Occipital lobe (tissue), 2 donors: ENCODE measurements around the gene RNF8. TPM values are rescaled to one million over a fixed set of nuclear protein-coding genes. Genes with fewer than 3 reads are reported as not detected.
"Not testable (repeated sequence)": the region's sequence is repeated elsewhere in the genome, so short reads cannot be mapped to it uniquely, and the experiment has no call there.

Experiments
- DNase-seq: peaks from one replicate; lab custom pipeline; 2025; lab: John Stamatoyannopoulos, UW
- total RNA-seq: library from RNA; depleted of rRNA; stranded (reverse); fragments of >200 nt; gene quantifications from one replicate; pipeline ENCODE4 v1.2.3, GENCODE V29; 2014

Gene RNF8, protein sequence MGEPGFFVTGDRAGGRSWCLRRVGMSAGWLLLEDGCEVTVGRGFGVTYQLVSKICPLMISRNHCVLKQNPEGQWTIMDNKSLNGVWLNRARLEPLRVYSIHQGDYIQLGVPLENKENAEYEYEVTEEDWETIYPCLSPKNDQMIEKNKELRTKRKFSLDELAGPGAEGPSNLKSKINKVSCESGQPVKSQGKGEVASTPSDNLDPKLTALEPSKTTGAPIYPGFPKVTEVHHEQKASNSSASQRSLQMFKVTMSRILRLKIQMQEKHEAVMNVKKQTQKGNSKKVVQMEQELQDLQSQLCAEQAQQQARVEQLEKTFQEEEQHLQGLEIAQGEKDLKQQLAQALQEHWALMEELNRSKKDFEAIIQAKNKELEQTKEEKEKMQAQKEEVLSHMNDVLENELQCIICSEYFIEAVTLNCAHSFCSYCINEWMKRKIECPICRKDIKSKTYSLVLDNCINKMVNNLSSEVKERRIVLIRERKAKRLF
- 27.1 TPM for total RNA-seq

DNA sequence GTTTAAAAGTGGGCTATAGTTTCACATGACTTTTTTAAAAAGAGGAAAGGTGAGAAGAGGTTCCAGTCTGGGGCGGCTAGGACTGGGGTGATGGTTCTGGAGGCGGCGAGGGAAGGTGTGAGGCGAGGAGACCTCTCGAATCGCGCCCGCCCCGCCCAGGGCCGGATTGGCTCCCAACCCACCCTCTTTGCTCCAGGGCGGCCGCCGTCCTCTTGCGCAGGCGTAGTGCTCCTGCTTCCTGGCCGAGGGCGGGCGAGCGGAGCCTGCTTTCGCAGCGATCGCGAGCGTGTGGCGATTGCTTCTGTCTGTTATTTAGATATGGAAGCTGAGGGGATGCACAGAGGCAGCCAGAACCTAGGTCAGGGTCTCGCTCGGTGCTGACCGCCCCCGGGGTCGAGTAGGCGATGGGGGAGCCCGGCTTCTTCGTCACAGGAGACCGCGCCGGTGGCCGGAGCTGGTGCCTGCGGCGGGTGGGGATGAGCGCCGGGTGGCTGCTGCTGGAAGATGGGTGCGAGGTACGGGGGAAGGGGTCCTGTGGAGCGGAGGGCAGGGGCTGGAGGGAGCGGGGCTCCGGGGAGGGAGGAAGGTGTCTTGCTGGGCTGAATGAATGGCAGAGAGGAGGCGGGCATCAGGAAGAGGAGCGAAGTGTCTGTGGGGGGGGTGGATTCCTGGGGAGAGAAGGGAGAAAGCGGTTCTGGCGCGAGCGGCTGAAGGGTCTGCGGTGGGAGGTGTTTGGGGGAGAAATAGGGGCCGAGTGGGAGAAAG is at the start of gene RNF8:
TSS of gene RNF8 (plus strand) at position 223 of the 765 bp plus-strand sequence. CDS start at position 405, 182 bp downstream.
- peak; percentile 79 for DNase-seq

DNA sequence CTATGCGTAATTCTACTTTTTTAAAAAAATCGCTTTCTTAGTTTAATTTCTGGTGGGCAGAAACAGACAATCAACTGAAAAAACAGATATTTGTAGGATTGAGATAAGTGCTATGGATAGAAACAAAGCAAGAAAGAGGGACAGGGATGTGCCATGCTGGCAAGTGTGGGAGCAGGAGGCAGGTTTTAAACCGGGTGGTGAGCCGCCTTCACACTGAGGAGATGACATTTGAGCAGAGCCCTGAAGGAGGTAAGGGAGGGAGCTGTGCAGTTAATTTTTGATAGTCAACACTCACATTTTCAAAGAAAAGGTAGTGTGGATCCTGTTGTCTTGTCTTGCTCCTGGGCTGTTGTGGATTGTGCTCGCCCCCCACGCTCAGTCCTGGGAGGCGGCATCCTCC is 49.0 kb upstream of the RNF8 start:
- DNase-seq: no peak

- no peak for DNase-seq
Observed at GRCh38 chr6:37305841-37306425, 47.9 kb upstream of the RNF8 start.

GRCh38 chr6:37306624-37307222 is 47.1 kb upstream of the RNF8 start:
- no peak for DNase-seq

GRCh38 chr6:37307484-37307883 is 46.3 kb upstream of the RNF8 start:
- not testable (repeated sequence) for DNase-seq

- DNase-seq: no peak
Observed at GRCh38 chr6:37308069-37308815, 45.5 kb upstream of the RNF8 start.

DNA sequence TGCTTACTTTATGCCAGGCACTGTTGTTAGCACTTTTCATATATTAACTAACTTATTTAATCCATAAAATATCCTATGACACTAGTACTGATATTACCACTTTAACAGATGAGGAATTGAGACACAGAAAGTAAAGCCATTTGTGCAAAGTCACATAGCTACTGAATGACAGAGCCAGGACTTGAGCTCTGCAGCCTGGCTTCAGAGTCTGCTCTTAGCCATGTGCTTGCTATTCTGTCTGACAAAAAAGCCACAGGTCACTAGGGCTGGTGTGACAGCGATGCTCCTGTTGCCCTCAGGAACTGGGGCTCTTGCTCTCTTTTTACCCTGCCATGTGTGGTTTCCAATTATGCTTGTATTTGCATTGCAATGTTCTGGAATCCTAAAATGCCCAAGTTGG is 44.7 kb upstream of the RNF8 start:
- no peak for DNase-seq

GRCh38 chr6:37309692-37310091 is 44.1 kb upstream of the RNF8 start:
- no peak for DNase-seq

- no peak for DNase-seq
Observed at GRCh38 chr6:37310966-37311365, 42.8 kb upstream of the RNF8 start.

- DNase-seq: no peak
Observed at GRCh38 chr6:37311741-37312473, 41.9 kb upstream of the RNF8 start.

DNA sequence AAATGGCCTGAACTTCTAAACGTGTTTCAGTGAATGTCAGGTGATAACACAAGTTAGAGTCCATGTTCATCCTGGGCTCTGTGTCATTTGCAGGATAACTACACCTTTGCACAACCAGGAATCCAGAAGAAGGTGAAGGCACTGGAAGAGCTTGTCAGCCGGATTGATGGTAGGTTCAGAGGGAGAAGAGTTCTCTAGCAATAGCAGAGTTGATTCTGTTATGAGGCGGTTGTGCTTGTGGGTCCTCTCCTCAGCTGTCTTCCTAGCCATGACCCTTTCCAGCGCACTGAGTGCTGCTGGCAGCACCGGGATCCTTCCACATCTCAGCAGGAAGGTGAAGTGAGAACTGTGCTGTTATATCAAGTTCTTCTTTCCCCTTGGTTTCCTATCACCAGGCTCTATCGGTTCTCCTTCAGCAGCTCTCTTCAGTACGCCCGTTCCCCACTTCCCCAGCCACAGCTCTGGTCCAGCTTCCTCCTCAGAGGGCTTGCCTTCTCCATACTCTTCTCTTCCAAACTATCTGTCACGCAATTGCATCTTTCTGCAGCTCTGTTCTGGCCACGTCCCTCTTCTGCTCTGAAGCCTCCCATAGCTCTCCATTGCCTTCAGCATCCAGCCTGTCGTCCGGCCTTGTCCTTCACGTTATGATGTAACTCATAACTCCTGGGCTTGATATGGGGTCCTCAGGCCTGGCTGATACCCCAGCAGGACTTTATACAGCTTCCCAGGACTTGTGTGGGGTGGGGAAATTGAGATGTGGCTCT is 39.9 kb upstream of the RNF8 start:
- no peak for DNase-seq

DNA sequence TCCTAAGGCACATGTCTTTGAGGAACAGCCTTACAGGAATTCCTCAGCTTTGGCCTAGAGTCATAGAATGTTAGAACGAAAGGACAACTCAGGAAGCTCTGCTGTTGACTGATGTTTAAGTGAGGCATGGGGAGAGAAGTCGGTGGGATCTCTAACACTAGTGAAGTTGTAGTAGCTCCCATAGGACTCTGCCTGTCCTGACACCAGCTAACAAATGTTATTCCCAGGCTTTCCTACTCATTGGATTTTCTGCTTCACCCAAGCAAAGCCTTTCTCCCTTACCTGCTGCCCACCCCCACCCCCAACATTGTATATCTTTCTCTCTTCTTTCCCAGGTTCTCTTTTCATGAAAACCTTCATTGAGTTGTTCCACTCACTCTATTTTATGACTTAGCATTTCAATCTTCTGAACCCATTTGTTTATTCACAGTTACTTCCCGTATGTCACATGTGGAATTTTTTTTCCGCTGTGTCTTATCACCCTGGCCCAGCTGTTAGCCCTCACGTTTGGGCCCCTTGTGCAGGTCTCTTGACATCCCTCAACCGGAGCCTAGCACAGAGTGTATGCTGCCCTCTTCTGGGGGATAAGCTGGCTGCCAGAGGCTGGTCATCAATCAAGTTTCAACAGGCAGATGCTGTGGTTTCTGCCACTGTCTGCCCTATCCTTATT is 39.2 kb upstream of the RNF8 start:
- DNase-seq: no peak

DNA sequence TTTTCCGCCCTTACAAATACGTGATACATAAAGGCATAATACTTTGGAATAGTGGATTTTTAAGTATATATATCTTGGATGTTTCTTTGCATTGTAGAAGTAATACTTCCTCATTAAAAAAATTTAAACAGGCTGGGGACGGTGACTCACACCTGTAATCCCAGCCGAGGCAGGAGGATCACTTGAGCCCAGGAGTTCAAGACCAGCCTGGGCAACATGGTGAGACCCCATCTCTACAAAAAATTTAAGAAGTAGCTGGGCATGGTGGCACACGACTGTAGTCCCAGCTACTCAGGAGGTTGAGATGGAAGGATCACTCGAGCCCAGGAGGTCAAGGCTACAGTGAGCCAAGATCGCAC is 38.6 kb upstream of the RNF8 start:
- DNase-seq: no peak

- DNase-seq: peak; percentile 8
Observed at GRCh38 chr6:37316071-37316470, 37.7 kb upstream of the RNF8 start.

- no peak for DNase-seq
Observed at GRCh38 chr6:37317312-37318038, 36.3 kb upstream of the RNF8 start.

DNA sequence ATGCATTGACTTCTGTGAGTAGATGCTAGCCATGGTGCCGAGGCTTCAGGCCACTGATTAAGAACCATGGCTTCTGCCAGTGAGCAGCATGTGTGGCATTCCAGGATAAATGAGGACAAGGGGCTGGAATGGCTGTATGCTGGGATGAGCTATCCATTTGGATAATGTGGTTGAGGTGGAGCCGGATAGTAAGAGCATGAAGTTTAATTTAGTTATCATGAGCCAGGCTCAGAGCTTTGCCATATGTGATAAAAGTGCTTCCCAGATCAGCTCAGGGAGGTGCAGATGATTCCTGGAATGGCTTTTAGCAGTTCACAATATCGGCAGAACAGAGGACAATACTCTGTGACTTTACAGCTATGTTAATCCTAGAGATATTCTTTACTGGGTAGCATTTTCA is 34.6 kb upstream of the RNF8 start:
- DNase-seq: no peak

GRCh38 chr6:37319856-37320480 is 33.8 kb upstream of the RNF8 start:
- no peak for DNase-seq

DNA sequence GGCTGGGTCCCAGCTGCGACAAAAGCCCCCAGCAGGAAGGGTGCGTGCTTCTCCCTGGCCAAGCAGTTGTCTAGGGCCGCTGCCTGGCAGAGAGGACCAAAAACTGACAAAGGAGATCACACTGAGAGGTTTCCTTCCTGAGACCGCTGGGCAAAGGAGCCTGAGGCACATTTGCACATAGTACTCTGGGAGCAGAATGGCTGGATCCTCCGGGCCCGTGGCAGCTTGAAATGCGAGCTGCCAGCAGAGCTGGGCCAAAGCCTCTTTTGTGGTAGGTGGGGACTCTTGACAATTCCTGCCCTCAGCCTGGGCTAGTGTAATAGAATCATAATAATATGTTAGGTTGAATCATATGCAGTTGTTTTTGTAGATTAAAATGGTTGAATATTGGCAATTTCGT is 33.1 kb upstream of the RNF8 start:
- no peak for DNase-seq
